ENCODE data around the gene NLRC5.

GRCh38 chr16:57115168-57115513 is 125.8 kb downstream of the NLRC5 start:
- no peak for TF ChIP-seq CTCF (IDR thresholded peaks at IDR 0.05)
- no peak for TF ChIP-seq POLR2AphosphoS5 (IDR thresholded peaks at IDR 0.05)
- TF ChIP-seq POLR2A (IDR thresholded peaks at IDR 0.05), result no peak
